ENCODE results near the gene XRCC6. TPM values are rescaled to one million over a fixed set of nuclear protein-coding genes. Genes with fewer than 3 reads are reported as not detected.
"Not testable (repeated sequence)": the region's sequence is repeated elsewhere in the genome, so short reads cannot be mapped to it uniquely, and the experiment has no call there.

XRCC6 gene
- total RNA-seq, 1 donor from 2014 or later, result 546 TPM

DNA sequence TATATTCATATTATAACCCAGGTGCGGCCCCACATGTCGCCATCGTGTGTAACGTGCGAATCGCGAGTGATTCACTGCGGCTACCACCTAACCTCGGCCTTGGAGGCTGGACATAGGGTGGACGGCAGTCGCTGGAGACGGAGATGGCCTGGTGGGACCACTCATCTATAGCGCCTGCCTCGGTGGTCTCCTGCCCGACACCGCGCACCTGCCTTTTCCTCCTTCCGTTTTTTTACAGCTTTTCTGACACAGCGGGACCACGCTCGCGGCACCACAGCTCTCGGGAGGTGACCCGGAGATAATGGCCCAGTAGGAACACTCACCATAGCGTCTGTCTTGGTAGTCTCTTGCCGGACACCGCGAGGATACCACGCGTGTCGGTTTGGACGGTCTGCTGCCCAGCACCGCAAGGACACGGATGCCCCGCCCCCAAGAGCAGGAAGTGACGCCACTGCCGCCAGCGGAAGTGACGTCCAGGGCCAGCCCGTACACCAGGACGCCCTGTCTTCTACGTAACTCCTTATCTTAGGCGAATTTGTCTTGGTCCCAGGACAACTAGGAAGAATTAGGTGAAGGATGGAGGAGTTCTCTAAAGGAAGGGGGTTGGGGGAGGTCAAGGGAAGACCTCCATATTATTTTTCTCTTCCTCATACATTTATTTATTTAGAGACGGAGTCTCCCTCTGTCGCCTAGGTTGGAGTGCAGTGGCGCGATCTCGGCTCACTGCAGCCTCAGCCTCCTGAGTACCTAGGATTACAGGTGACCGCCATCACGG, 61.1 kb downstream of the XRCC6 start:
- Histone ChIP-seq H4K20me1 (ENCODE audit: low read depth) (peaks cover 40% of the 10 kb centered on the region), H3K79me2 (ENCODE audit: low read depth) (peaks cover 98% of the 10 kb centered on the region), H3K27me3 (no peaks in the 10 kb centered on the region), H3K36me3 (peaks cover 7% of the 10 kb centered on the region), H3K4me3 (peak overlapping the region; percentile 54), H3K4me2 (peak overlapping the region; percentile 83), H3F3A (ENCODE audit: low read depth) (peaks cover 12% of the 10 kb centered on the region), H3K4me1 (peaks cover 2% of the 10 kb centered on the region), H3K9me3 (ENCODE audit: low read depth) (no peaks in the 10 kb centered on the region), H2AFZ (replicated peaks) (no peak overlapping the region), H3K27ac (no peak overlapping the region), H3K9ac (peak overlapping the region; percentile 63)
- peak; percentile 83 for DNase-seq (ENCODE audit: low spot score)
- H3K4me1 Mint-ChIP-seq, result peaks cover 4% of the 10 kb centered on the region
- H3K9me3 Mint-ChIP-seq, result no peaks in the 10 kb centered on the region
- peak overlapping the region; percentile 97 for H3K4me3 Mint-ChIP-seq
- H3K27ac Mint-ChIP-seq, result peak overlapping the region; percentile 69
- peaks cover 2% of the 10 kb centered on the region for H3K27me3 Mint-ChIP-seq (ENCODE audit: insufficient read depth, low read depth)
- H3K36me3 Mint-ChIP-seq, result peaks cover 23% of the 10 kb centered on the region
- no peak for TF ChIP-seq EZH2 (IDR thresholded peaks at IDR 0.05)
- TF ChIP-seq, protein P1, sequence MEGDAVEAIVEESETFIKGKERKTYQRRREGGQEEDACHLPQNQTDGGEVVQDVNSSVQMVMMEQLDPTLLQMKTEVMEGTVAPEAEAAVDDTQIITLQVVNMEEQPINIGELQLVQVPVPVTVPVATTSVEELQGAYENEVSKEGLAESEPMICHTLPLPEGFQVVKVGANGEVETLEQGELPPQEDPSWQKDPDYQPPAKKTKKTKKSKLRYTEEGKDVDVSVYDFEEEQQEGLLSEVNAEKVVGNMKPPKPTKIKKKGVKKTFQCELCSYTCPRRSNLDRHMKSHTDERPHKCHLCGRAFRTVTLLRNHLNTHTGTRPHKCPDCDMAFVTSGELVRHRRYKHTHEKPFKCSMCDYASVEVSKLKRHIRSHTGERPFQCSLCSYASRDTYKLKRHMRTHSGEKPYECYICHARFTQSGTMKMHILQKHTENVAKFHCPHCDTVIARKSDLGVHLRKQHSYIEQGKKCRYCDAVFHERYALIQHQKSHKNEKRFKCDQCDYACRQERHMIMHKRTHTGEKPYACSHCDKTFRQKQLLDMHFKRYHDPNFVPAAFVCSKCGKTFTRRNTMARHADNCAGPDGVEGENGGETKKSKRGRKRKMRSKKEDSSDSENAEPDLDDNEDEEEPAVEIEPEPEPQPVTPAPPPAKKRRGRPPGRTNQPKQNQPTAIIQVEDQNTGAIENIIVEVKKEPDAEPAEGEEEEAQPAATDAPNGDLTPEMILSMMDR (IDR thresholded peaks at IDR 0.05), result no peak

DNA sequence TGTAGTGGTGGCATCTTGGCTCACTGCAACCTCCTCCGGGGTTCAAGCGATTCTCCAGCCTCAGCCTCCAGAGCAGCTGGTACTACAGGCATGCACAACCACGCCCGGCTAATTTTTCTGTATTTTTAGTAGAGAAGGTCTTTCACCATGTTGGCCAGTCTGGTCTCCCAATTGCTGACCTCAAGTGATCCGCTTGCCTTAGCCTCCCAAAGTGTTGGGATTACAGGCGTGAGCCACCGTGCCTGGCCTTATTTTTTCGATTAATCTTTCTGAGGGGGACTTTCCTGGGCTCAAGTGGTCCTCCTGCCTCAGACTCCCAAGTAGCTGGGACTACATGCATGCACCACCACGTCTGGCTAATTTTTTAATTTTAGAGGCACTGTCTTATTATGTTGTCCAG, 62.0 kb downstream of the XRCC6 start:
- Histone ChIP-seq H3K36me3 (peaks cover 7% of the 10 kb centered on the region), H3K4me1 (peaks cover 6% of the 10 kb centered on the region), H3K9me3 (ENCODE audit: low read depth) (no peaks in the 10 kb centered on the region), H4K20me1 (ENCODE audit: low read depth) (peaks cover 46% of the 10 kb centered on the region), H2AFZ (replicated peaks) (no peak overlapping the region), H3K4me3 (peak overlapping the region; percentile 54), H3K4me2 (peak overlapping the region; percentile 83), H3K27me3 (no peaks in the 10 kb centered on the region), H3K79me2 (ENCODE audit: low read depth) (peaks cover 100% of the 10 kb centered on the region), H3F3A (ENCODE audit: low read depth) (peaks cover 17% of the 10 kb centered on the region), H3K9ac (peak overlapping the region; percentile 63), H3K27ac (no peak overlapping the region)
- TF ChIP-seq EZH2phosphoT487 (IDR thresholded peaks at IDR 0.05) (no peak), EZH2 (IDR thresholded peaks at IDR 0.05) (no peak)
- TF ChIP-seq, protein P1 (IDR thresholded peaks at IDR 0.05), result no peak
- H3K4me3 Mint-ChIP-seq, result peak overlapping the region; percentile 97
- peaks cover 2% of the 10 kb centered on the region for H3K27me3 Mint-ChIP-seq (ENCODE audit: insufficient read depth, low read depth)
- peaks cover 19% of the 10 kb centered on the region for H3K36me3 Mint-ChIP-seq
- peaks cover 13% of the 10 kb centered on the region for H3K4me1 Mint-ChIP-seq
- no peak for DNase-seq (ENCODE audit: low spot score)
- no peaks in the 10 kb centered on the region for H3K9me3 Mint-ChIP-seq
- no peak overlapping the region for H3K27ac Mint-ChIP-seq

DNA sequence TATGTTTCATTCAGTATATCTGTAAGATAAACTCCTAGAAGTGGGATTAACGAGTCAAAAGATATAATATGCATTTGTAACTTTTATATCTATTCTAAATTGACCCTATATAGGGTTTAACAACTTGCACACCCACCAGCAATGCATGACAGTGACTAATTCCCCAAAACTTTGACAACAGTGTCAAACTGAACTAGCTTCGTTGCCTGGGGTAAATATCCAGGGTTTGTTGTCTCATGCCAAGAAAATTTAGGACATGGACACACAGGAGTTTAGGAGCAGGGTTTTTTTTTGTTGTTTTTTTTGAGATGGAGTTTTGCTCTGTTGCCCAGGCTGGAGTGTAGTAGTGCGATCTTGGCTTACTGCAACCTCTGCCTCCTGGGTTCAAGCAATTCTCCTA, 62.5 kb downstream of the XRCC6 start:
- no peak overlapping the region for H3K4me2 ChIP-seq
- Mint-ChIP-seq H3K36me3 (peaks cover 14% of the 10 kb centered on the region), H3K27me3 (ENCODE audit: insufficient read depth, low read depth) (peaks cover 2% of the 10 kb centered on the region), H3K4me3 (peak overlapping the region; percentile 97), H3K9me3 (no peaks in the 10 kb centered on the region), H3K27ac (no peak overlapping the region), H3K4me1 (peaks cover 14% of the 10 kb centered on the region)
- H3F3A ChIP-seq (ENCODE audit: low read depth), result peaks cover 23% of the 10 kb centered on the region
- H4K20me1 ChIP-seq (ENCODE audit: low read depth), result peaks cover 41% of the 10 kb centered on the region
- H3K9me3 ChIP-seq (ENCODE audit: low read depth), result no peaks in the 10 kb centered on the region
- peaks cover 98% of the 10 kb centered on the region for H3K79me2 ChIP-seq (ENCODE audit: low read depth)
- H3K4me1 ChIP-seq, result peaks cover 6% of the 10 kb centered on the region
- H3K27me3 ChIP-seq, result no peaks in the 10 kb centered on the region
- H3K27ac ChIP-seq, result no peak overlapping the region
- no peak for DNase-seq (ENCODE audit: low spot score)
- TF ChIP-seq EZH2phosphoT487 (IDR thresholded peaks at IDR 0.05), result no peak
- no peak overlapping the region for H3K9ac ChIP-seq
- H3K36me3 ChIP-seq, result peaks cover 7% of the 10 kb centered on the region
- H3K4me3 ChIP-seq, result no peak overlapping the region
- no peak overlapping the region for H2AFZ ChIP-seq (replicated peaks)

DNA sequence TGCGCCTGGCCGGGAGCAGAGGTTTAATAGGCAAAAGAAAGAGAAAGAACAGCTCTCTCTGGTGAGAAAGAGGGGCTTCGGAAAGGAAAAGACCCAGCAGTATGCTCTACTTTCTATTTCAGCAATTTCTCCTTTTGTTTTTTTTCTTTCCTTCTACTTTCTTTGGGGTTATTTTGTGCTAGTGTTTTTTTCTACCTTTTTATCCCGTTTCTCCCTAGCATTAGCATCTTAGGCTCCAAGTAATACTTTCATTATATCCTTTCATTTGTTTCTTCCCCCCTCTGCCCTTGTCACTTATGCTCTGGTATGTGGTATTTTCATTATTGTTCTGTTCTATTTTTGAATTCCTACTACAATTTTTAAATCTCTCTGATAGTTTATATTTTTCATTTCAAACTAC, 63.1 kb downstream of the XRCC6 start:
- Mint-ChIP-seq H3K4me3 (no peak overlapping the region), H3K4me1 (peaks cover 17% of the 10 kb centered on the region), H3K9me3 (no peaks in the 10 kb centered on the region), H3K36me3 (peaks cover 12% of the 10 kb centered on the region), H3K27me3 (ENCODE audit: insufficient read depth, low read depth) (peaks cover 2% of the 10 kb centered on the region), H3K27ac (no peak overlapping the region)
- Histone ChIP-seq H3K4me3 (no peak overlapping the region), H2AFZ (replicated peaks) (no peak overlapping the region), H3K4me1 (peaks cover 6% of the 10 kb centered on the region), H3K27me3 (no peaks in the 10 kb centered on the region), H3K9me3 (ENCODE audit: low read depth) (no peaks in the 10 kb centered on the region), H4K20me1 (ENCODE audit: low read depth) (peaks cover 39% of the 10 kb centered on the region), H3K9ac (no peak overlapping the region), H3K36me3 (peaks cover 6% of the 10 kb centered on the region), H3K27ac (no peak overlapping the region), H3K79me2 (ENCODE audit: low read depth) (peaks cover 93% of the 10 kb centered on the region), H3F3A (ENCODE audit: low read depth) (peaks cover 27% of the 10 kb centered on the region), H3K4me2 (no peak overlapping the region)
- no peak for DNase-seq (ENCODE audit: low spot score)
- TF ChIP-seq, protein P1 (IDR thresholded peaks at IDR 0.05), result no peak
- TF ChIP-seq EZH2phosphoT487 (IDR thresholded peaks at IDR 0.05) (no peak), EZH2 (IDR thresholded peaks at IDR 0.05) (no peak)

DNA sequence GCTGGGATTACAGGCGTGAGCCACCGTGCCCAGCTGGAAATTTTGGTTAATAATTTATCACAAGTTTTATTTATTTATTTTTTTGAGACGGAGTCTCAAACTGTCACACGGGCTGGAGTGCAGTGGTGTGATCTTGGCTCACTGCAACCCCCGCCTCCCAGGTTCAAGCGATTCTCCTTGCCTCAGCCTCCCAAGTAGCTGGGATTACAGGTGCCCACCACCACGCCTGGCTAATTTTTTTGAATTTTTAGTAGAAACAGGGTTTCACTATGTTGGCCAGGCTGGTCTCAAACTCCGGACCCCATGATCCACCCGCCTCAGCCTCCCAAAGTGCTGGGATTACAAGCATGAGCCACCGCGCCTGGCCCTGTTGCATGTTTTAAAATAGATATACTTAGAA, 65.8 kb downstream of the XRCC6 start:
- not testable (repeated sequence) for H3K4me1 ChIP-seq; H3K36me3 Mint-ChIP-seq; H3K36me3 ChIP-seq; DNase-seq (ENCODE audit: low spot score); H3K27ac ChIP-seq; H3K9me3 Mint-ChIP-seq; H2AFZ ChIP-seq (replicated peaks); H3K27me3 ChIP-seq; H3K9ac ChIP-seq; H3K27me3 Mint-ChIP-seq (ENCODE audit: insufficient read depth, low read depth); H3K27ac Mint-ChIP-seq; H3K9me3 ChIP-seq (ENCODE audit: low read depth)
- Histone ChIP-seq H3K4me2 (peak overlapping the region; percentile 95), H3F3A (ENCODE audit: low read depth) (peaks cover 34% of the 10 kb centered on the region), H3K79me2 (ENCODE audit: low read depth) (peaks cover 66% of the 10 kb centered on the region), H4K20me1 (ENCODE audit: low read depth) (peaks cover 15% of the 10 kb centered on the region), H3K4me3 (peak overlapping the region; percentile 84)
- peaks cover 21% of the 10 kb centered on the region for H3K4me1 Mint-ChIP-seq
- peak overlapping the region; percentile 98 for H3K4me3 Mint-ChIP-seq
